Transverse colon (tissue), 4 donors: ENCODE data around the gene CISD3. TPM values are rescaled to one million over a fixed set of nuclear protein-coding genes. Genes with fewer than 3 reads are reported as not detected.

ENCODE experiments used
- DNase-seq: peaks from one replicate; pipeline ENCODE4 v3.0.0-alpha.2; 2019
- H3K27ac ChIP-seq, 4 donors: fragments of 200-600 bp; sonication (generic); 2 replicates each; pipeline ENCODE4 v1.5.1; 2016 to 2018; ENCODE audit warnings: inconsistent platforms in 4 of 4
- H3K27me3 ChIP-seq: fragments of 200-600 bp; sonication (generic); 2 replicates; pipeline ENCODE4 v1.5.1; 2017; ENCODE audit warnings: inconsistent platforms
- H3K36me3 ChIP-seq, 4 donors: fragments of 200-600 bp; sonication (generic); 2 replicates each; pipeline ENCODE4 v1.5.1; 2017 to 2019; ENCODE audit warnings: inconsistent platforms in 4 of 4
- H3K4me1 ChIP-seq, 4 donors: fragments of 200-600 bp; sonication (generic); 2 replicates each; pipeline ENCODE4 v1.5.1; 2017 to 2020; ENCODE audit warnings: inconsistent platforms in 4 of 4
- H3K4me3 ChIP-seq, 4 donors: fragments of 200-600 bp; sonication (generic); 1 replicate in 1 of 4; 2 replicates in 3 of 4; pipeline versions ENCODE4 v1.5.1 to v1.6.1; 2017 to 2019; ENCODE audit warnings: inconsistent platforms in 4 of 4
- H3K9me3 ChIP-seq, 2 donors: fragments of 200-600 bp; sonication (generic); 2 replicates each; pipeline ENCODE4 v1.5.1; 2017 to 2019; ENCODE audit warnings: inconsistent platforms in 2 of 2
- CTCF ChIP-seq, 5 experiments: fragments of 200-600 bp in 3 of 5; fragments of 450-650 bp in 2 of 5; sonication (generic) in 3 of 5; IDR thresholded peaks; 1 replicate in 2 of 5; 2 replicates in 3 of 5; pipeline ENCODE4 v1.5.1; 2016 to 2017; ENCODE audit warnings: antibody characterized with exemption in 5 of 5, inconsistent platforms in 3 of 5, mild to moderate bottlenecking in 2 of 5, moderate library complexity in 1 of 5
- EP300 ChIP-seq: sonication (generic); formaldehyde crosslinking; IDR thresholded peaks from one replicate; pipeline ENCODE4 v1.6.1; 2017; ENCODE audit warnings: antibody characterized with exemption, low read depth
- POLR2A ChIP-seq: fragments of 450-650 bp; IDR thresholded peaks from one replicate; pipeline ENCODE4 v1.6.1; 2016; ENCODE audit warnings: antibody characterized with exemption, mild to moderate bottlenecking, moderate library complexity
- POLR2AphosphoS5 ChIP-seq, 3 donors: sonication (generic); formaldehyde crosslinking; IDR thresholded peaks; one replicate each; pipeline ENCODE4 v1.6.1; 2016; ENCODE audit warnings: antibody characterized with exemption in 3 of 3
- WGBS, 2 donors: methylation state at CpG; one replicate each; pipeline ENCODE4 v1.1.5; 2018; ENCODE audit warnings: low coverage in 1 of 2; 5-methylcytosine and 5-hydroxymethylcytosine counted together
- in situ Hi-C, 4 donors: fragments of 200-750 bp; cut with MboI; loops; one replicate each; pipeline versions ENCODE4 v1.15.0 to v1.15.1; 2017; ENCODE audit warnings: low sequenced_read_pairs in 3 of 4, low pct_ligation_motif_present in 1 of 4, low pct_unique_long_range_greater_than_20kb in 1 of 4
- intact Hi-C: fragments of 100-400 bp; cut with DNase I; formaldehyde crosslinking; loops from one replicate; pipeline ENCODE4 v1.15.1; 2023; ENCODE audit warnings: low total_unique reads
- total RNA-seq, 4 donors: library from RNA; depleted of rRNA; stranded (reverse); fragments of >200 nt; gene quantifications; one replicate each; pipeline ENCODE4 v1.1.0, GENCODE V29; 2016

Gene CISD3
- total RNA-seq, 4 donors from 2014 or later, result 11.2 to 35.0 (median 20.5) TPM

GRCh38 chr17:38727736-38728135 lies 2.4 kb upstream of the CISD3 start:
- in situ Hi-C loops, result no loop called here
- intact Hi-C loops, result no loop called here

GRCh38 chr17:38728290-38728831 lies 1.8 kb upstream of the CISD3 start:
- Histone ChIP-seq H3K4me1 (peaks cover 25 to 81% (median 52%) of the 10 kb centered on the region in 4 donors), H3K27me3 (no peaks in the 10 kb centered on the region), H3K9me3 (no peaks in the 10 kb centered on the region), H3K27ac (peak overlapping the region; percentile 45 to 98 (median 95)), H3K4me3 (no peak overlapping the region), H3K36me3 (no peaks in the 10 kb centered on the region)
- intact Hi-C loops, result no loop called here
- peak; percentile 52 for DNase-seq
- 81% methylated on average over 8 of the region's 8 CpGs; no CpG with 5 or more reads in 1 of the 2 donors for WGBS, 2 donors
- in situ Hi-C loops, result no loop called here
- no peak for TF ChIP-seq POLR2AphosphoS5 (IDR thresholded peaks at IDR 0.05)
- TF ChIP-seq POLR2A, result no peak
- no peak for TF ChIP-seq EP300
- TF ChIP-seq CTCF (IDR thresholded peaks at IDR 0.05), result no peak

More at GRCh38 chr17:38727736-38728135, 2.4 kb upstream of the CISD3 start:
- 72 to 78% methylated on average over 3 to 5 of the region's 5 CpGs for WGBS, 2 donors
- no peaks in the 10 kb centered on the region for H3K9me3 ChIP-seq
- no peaks in the 10 kb centered on the region for H3K36me3 ChIP-seq
- no peak overlapping the region for H3K4me3 ChIP-seq
- DNase-seq, result no peak
- H3K27ac ChIP-seq, result peak overlapping the region; percentile 13 to 45 (median 38)
- H3K27me3 ChIP-seq, result no peaks in the 10 kb centered on the region
- no peak for TF ChIP-seq POLR2AphosphoS5 (IDR thresholded peaks at IDR 0.05)
- TF ChIP-seq EP300, result no peak
- no peak for TF ChIP-seq CTCF (IDR thresholded peaks at IDR 0.05)
- TF ChIP-seq POLR2A, result no peak
- H3K4me1 ChIP-seq, result peaks cover 25 to 75% (median 49%) of the 10 kb centered on the region in 4 donors

GRCh38 chr17:38729368-38729885 lies 714 bp upstream of the CISD3 start:
- no peaks in the 10 kb centered on the region for H3K36me3 ChIP-seq
- intact Hi-C loops, result no loop called here
- H3K4me3 ChIP-seq, result peak overlapping the region; percentile 62 to 90 (median 75)
- no peak for DNase-seq
- WGBS, 2 donors, result 25 to 31% methylated on average over 10 to 14 of the region's 14 CpGs
- in situ Hi-C loops, result no loop called here
- no peaks in the 10 kb centered on the region for H3K9me3 ChIP-seq
- peak overlapping the region; percentile 94 to 98 (median 96) for H3K27ac ChIP-seq
- H3K4me1 ChIP-seq, result peaks cover 25 to 87% (median 47%) of the 10 kb centered on the region in 4 donors
- H3K27me3 ChIP-seq, result no peaks in the 10 kb centered on the region
- TF ChIP-seq EP300 (no peak), POLR2A (no peak), CTCF (IDR thresholded peaks at IDR 0.05) (no peak), POLR2AphosphoS5 (IDR thresholded peaks at IDR 0.05) (no peak)

GRCh38 chr17:38730526-38731379 lies 612 bp downstream of the CISD3 start:
- peak overlapping the region; percentile 75 to 90 (median 81) for H3K4me3 ChIP-seq
- no peaks in the 10 kb centered on the region for H3K36me3 ChIP-seq
- DNase-seq, result peak; percentile 95
- peaks cover 32 to 86% (median 40%) of the 10 kb centered on the region in 4 donors for H3K4me1 ChIP-seq
- intact Hi-C loops (loop anchor here (2.0 kb wide), 1 partner anchor 28 kb away; no protein-coding TSS in a partner anchor), in situ Hi-C loops (loop anchor here in 3 of 4 donors (5.0 to 10.0 kb wide), 2 partner anchors 53 to 56 kb away; partner anchors contain the start of gene EPOP (in 2 of the 3))
- 0 to 12% methylated on average over 13 to 27 of the region's 27 CpGs for WGBS, 2 donors
- H3K27ac ChIP-seq, result peak overlapping the region; percentile 94 to 98 (median 96)
- no peaks in the 10 kb centered on the region for H3K9me3 ChIP-seq
- no peaks in the 10 kb centered on the region for H3K27me3 ChIP-seq
- TF ChIP-seq EP300, result no peak
- peak; percentile 86 for TF ChIP-seq POLR2A
- TF ChIP-seq POLR2AphosphoS5 (IDR thresholded peaks at IDR 0.05), result peak; percentile 53 to 92 (median 89)
- no peak for TF ChIP-seq CTCF (IDR thresholded peaks at IDR 0.05)
